HUES6 (cell line): ENCODE measurements around the gene PTCD3.

Source experiments
- H3K27ac ChIP-seq: 2 replicates; pipeline ENCODE4 v1.7.0; 2013; ENCODE audit warnings: low read depth, mild to moderate bottlenecking, low read length, inconsistent platforms
- H3K27me3 ChIP-seq: 2 replicates; pipeline ENCODE4 v1.6.1; 2013; ENCODE audit warnings: low read length; ENCODE audit not compliant: control insufficient read depth, insufficient read depth
- H3K36me3 ChIP-seq: 2 replicates; pipeline ENCODE4 v1.6.1; 2013; ENCODE audit warnings: low read length; ENCODE audit not compliant: control insufficient read depth, insufficient read depth
- H3K4me1 ChIP-seq: 2 replicates; pipeline ENCODE4 v1.6.1; 2013; ENCODE audit warnings: low read length; ENCODE audit not compliant: control insufficient read depth, insufficient read depth
- H3K4me3 ChIP-seq: 2 replicates; pipeline ENCODE4 v1.5.1; 2013; ENCODE audit warnings: low read depth, low read length
- H3K9ac ChIP-seq: one replicate; pipeline ENCODE4 v1.6.1; 2013; ENCODE audit warnings: mild to moderate bottlenecking, low read length
- H3K9me3 ChIP-seq: 2 replicates; pipeline ENCODE4 v1.6.1; 2013; ENCODE audit warnings: low read depth, low read length; ENCODE audit not compliant: control insufficient read depth, insufficient read depth

PTCD3 gene

GRCh38 chr2:86105969-86106945, at the start of gene PTCD3:
TSS of gene PTCD3 (plus strand) at chr2:86106235. CDS start at chr2:86106248, 13 bp downstream.
- Histone ChIP-seq H3K9me3 (no peaks in the 10 kb centered on the region), H3K4me3 (peak within 1 kb of the TSS; percentile 93), H3K4me1 (peaks cover 8% of the 10 kb centered on the region), H3K9ac (peak within 1 kb of the TSS; percentile 99), H3K27me3 (no peaks in the 10 kb centered on the region), H3K36me3 (peaks cover 66% of the 10 kb centered on the region), H3K27ac (peak within 1 kb of the TSS; percentile 97)

- Histone ChIP-seq H3K9me3 (no peaks in the 10 kb centered on the region), H3K27me3 (no peaks in the 10 kb centered on the region), H3K36me3 (peaks cover 77% of the 10 kb centered on the region), H3K4me1 (no peaks in the 10 kb centered on the region), H3K27ac (no peak overlapping the region), H3K4me3 (no peak overlapping the region), H3K9ac (no peak overlapping the region)
Observed at GRCh38 chr2:86056590-86057331, 49.3 kb upstream of the PTCD3 start.

GRCh38 chr2:86062043-86062442, 44.0 kb upstream of the PTCD3 start:
- Histone ChIP-seq H3K4me1 (no peaks in the 10 kb centered on the region), H3K9ac (no peak overlapping the region), H3K27me3 (no peaks in the 10 kb centered on the region), H3K36me3 (peaks cover 76% of the 10 kb centered on the region), H3K9me3 (no peaks in the 10 kb centered on the region), H3K4me3 (no peak overlapping the region), H3K27ac (no peak overlapping the region)

GRCh38 chr2:86064006-86064405, 42.0 kb upstream of the PTCD3 start:
- Histone ChIP-seq H3K36me3 (peaks cover 86% of the 10 kb centered on the region), H3K4me1 (no peaks in the 10 kb centered on the region), H3K9ac (no peak overlapping the region), H3K27ac (no peak overlapping the region), H3K4me3 (no peak overlapping the region), H3K9me3 (no peaks in the 10 kb centered on the region), H3K27me3 (no peaks in the 10 kb centered on the region)

GRCh38 chr2:86065512-86065911, 40.5 kb upstream of the PTCD3 start:
- no peak overlapping the region for H3K9ac ChIP-seq
- H3K4me1 ChIP-seq, result no peaks in the 10 kb centered on the region
- H3K9me3 ChIP-seq, result no peaks in the 10 kb centered on the region
- H3K4me3 ChIP-seq, result no peak overlapping the region
- no peaks in the 10 kb centered on the region for H3K27me3 ChIP-seq
- H3K36me3 ChIP-seq, result peaks cover 88% of the 10 kb centered on the region
- no peak overlapping the region for H3K27ac ChIP-seq

GRCh38 chr2:86066007-86066578, 39.9 kb upstream of the PTCD3 start:
- Histone ChIP-seq H3K27me3 (no peaks in the 10 kb centered on the region), H3K4me1 (no peaks in the 10 kb centered on the region), H3K36me3 (peaks cover 88% of the 10 kb centered on the region), H3K27ac (no peak overlapping the region), H3K4me3 (no peak overlapping the region), H3K9ac (no peak overlapping the region), H3K9me3 (no peaks in the 10 kb centered on the region)

- H3K4me3 ChIP-seq, result no peak overlapping the region
- H3K27me3 ChIP-seq, result no peaks in the 10 kb centered on the region
- no peak overlapping the region for H3K27ac ChIP-seq
- peaks cover 89% of the 10 kb centered on the region for H3K36me3 ChIP-seq
- no peak overlapping the region for H3K9ac ChIP-seq
- no peaks in the 10 kb centered on the region for H3K9me3 ChIP-seq
- H3K4me1 ChIP-seq, result no peaks in the 10 kb centered on the region
Observed at GRCh38 chr2:86066915-86067314, 39.1 kb upstream of the PTCD3 start.

GRCh38 chr2:86068136-86068588, 37.9 kb upstream of the PTCD3 start:
- Histone ChIP-seq H3K9ac (no peak overlapping the region), H3K4me3 (no peak overlapping the region), H3K27me3 (no peaks in the 10 kb centered on the region), H3K4me1 (no peaks in the 10 kb centered on the region), H3K36me3 (peaks cover 96% of the 10 kb centered on the region), H3K9me3 (no peaks in the 10 kb centered on the region), H3K27ac (no peak overlapping the region)

- Histone ChIP-seq H3K4me3 (no peak overlapping the region), H3K9me3 (no peaks in the 10 kb centered on the region), H3K4me1 (no peaks in the 10 kb centered on the region), H3K36me3 (peaks cover 97% of the 10 kb centered on the region), H3K9ac (no peak overlapping the region), H3K27me3 (no peaks in the 10 kb centered on the region), H3K27ac (no peak overlapping the region)
Observed at GRCh38 chr2:86068648-86069047, 37.4 kb upstream of the PTCD3 start.

- no peak overlapping the region for H3K9ac ChIP-seq
- H3K27me3 ChIP-seq, result no peaks in the 10 kb centered on the region
- peaks cover 97% of the 10 kb centered on the region for H3K36me3 ChIP-seq
- H3K9me3 ChIP-seq, result no peaks in the 10 kb centered on the region
- H3K4me1 ChIP-seq, result no peaks in the 10 kb centered on the region
- H3K4me3 ChIP-seq, result no peak overlapping the region
- no peak overlapping the region for H3K27ac ChIP-seq
Observed at GRCh38 chr2:86069091-86069685, 36.8 kb upstream of the PTCD3 start.
